Measurements from ENCODE around the gene CENPF. TPM values are rescaled to one million over a fixed set of nuclear protein-coding genes. Genes with fewer than 3 reads are reported as not detected.
A peak's percentile ranks its signal among the peaks of the same experiment; 100 is the strongest.
"Not testable (repeated sequence)": the region's sequence is repeated elsewhere in the genome, so short reads cannot be mapped to it uniquely, and the experiment has no call there.

The CENPF gene
- total RNA-seq, 1 donor, result 42.1 TPM

GRCh38 chr1:214664651-214665433 lies 61.8 kb downstream of the CENPF start:
- no peak for TF ChIP-seq CTCF (IDR thresholded peaks at IDR 0.05; ENCODE audit: insufficient read depth, low read length)
- H3K4me3 ChIP-seq (ENCODE audit: low read depth, low read length), result no peak overlapping the region
- no peak for DNase-seq (ENCODE audit: low read depth)

- DNase-seq (ENCODE audit: low read depth), result no peak
- no peak for TF ChIP-seq CTCF (IDR thresholded peaks at IDR 0.05; ENCODE audit: insufficient read depth, low read length)
Observed at GRCh38 chr1:214665606-214666110, 62.7 kb downstream of the CENPF start.

GRCh38 chr1:214666674-214667073 lies 63.7 kb downstream of the CENPF start:
- TF ChIP-seq CTCF (IDR thresholded peaks at IDR 0.05; ENCODE audit: insufficient read depth, low read length), result no peak
- no peak overlapping the region for H3K4me3 ChIP-seq (ENCODE audit: low read depth, low read length)
- DNase-seq (ENCODE audit: low read depth), result no peak

More at GRCh38 chr1:214665606-214666110, 62.7 kb downstream of the CENPF start:
- H3K4me3 ChIP-seq (ENCODE audit: low read depth, low read length), result no peak overlapping the region

- peak; percentile 72 for DNase-seq (ENCODE audit: low read depth)
- no peak for TF ChIP-seq CTCF (IDR thresholded peaks at IDR 0.05; ENCODE audit: insufficient read depth, low read length)
- no peak overlapping the region for H3K4me3 ChIP-seq (ENCODE audit: low read depth, low read length)
Observed at GRCh38 chr1:214670098-214670497, 67.1 kb downstream of the CENPF start.

GRCh38 chr1:214673029-214673428 lies 70.0 kb downstream of the CENPF start:
- not testable (repeated sequence) for DNase-seq (ENCODE audit: low read depth); H3K4me3 ChIP-seq (ENCODE audit: low read depth, low read length)

- no peak overlapping the region for H3K4me3 ChIP-seq (ENCODE audit: low read depth, low read length)
- no peak for TF ChIP-seq CTCF (IDR thresholded peaks at IDR 0.05; ENCODE audit: insufficient read depth, low read length)
- no peak for DNase-seq (ENCODE audit: low read depth)
Observed at GRCh38 chr1:214673576-214673975, 70.6 kb downstream of the CENPF start.

- not testable (repeated sequence) for DNase-seq (ENCODE audit: low read depth); H3K4me3 ChIP-seq (ENCODE audit: low read depth, low read length)
Observed at GRCh38 chr1:214675524-214675923, 72.5 kb downstream of the CENPF start.

GRCh38 chr1:214676747-214677146 lies 73.8 kb downstream of the CENPF start:
- no peak overlapping the region for H3K4me3 ChIP-seq (ENCODE audit: low read depth, low read length)
- no peak for DNase-seq (ENCODE audit: low read depth)
- no peak for TF ChIP-seq CTCF (IDR thresholded peaks at IDR 0.05; ENCODE audit: insufficient read depth, low read length)

All from fibroblast of the aortic adventitia (primary cell).